Pulmonary artery endothelial cell (primary cell): ENCODE measurements around the gene C6orf15. TPM values are rescaled to one million over a fixed set of nuclear protein-coding genes. Genes with fewer than 3 reads are reported as not detected.

Experiments used
- DNase-seq: peaks from one replicate; pipeline ENCODE4 v3.0.0-alpha.2; 2011; ENCODE audit warnings: low read depth, low spot score
- total RNA-seq: library from RNA; depleted of rRNA; stranded (reverse); fragments of >200 nt; gene quantifications from 2 replicates; pipeline ENCODE4 v1.2.3, GENCODE V29; 2014

Gene C6orf15
- total RNA-seq, 1 donor from 2014 or later: not detected

DNA sequence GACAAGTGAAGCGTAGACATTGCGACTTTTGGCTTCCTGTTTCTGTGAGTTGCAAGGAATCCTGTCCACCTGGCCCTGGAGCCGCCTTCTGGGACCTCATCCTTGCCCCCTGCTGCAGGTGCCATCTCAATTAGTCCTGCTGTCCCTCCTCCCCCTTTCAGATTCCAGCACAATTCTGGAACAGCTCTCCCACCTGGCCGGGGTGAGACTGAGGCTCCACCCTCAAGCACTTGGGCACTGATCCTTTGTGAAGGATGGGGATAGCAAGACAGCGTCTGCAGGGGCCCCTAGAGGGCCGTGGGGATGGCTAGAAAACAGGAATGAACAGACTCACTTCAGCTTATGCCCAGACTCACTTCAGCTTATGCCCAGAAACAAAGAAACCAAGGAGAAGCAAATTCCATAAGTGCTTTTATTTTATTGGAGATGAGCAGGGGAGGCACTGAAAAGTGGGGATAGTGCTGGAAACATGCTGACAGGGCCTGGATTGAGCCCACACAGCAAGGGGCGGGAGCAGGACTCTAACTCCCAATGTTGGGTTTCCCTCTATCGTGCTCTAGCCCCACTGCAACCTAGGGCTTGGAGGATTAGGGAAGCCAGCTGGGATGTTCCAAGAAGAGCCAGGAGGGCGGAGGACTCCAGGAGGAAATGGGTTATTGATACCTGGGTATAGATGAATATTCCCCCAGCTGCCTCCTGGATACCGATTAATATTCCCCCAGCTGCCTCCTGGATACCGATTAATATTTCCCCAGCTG lies 1.4 kb downstream of the C6orf15 start:
- DNase-seq: no peak

DNA sequence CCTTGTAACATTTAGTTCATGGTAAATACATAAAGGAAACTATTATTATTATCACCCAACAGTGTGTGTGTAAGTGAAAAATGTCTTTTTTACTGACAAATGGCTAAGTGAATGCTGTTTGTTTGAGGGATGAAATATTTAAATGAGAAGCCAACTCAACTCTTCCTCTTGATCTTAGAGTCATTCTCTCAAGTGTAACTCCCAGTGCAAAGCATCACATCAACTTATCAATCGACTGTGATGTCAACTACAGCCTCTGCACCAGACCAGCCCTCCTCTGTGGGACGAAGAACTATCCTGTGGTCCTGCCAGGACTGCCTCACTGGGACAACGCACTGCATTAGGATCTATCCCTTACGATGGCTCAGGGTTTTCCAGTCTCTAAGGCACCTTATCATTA lies 5.3 kb downstream of the C6orf15 start:
- no peak for DNase-seq

DNA sequence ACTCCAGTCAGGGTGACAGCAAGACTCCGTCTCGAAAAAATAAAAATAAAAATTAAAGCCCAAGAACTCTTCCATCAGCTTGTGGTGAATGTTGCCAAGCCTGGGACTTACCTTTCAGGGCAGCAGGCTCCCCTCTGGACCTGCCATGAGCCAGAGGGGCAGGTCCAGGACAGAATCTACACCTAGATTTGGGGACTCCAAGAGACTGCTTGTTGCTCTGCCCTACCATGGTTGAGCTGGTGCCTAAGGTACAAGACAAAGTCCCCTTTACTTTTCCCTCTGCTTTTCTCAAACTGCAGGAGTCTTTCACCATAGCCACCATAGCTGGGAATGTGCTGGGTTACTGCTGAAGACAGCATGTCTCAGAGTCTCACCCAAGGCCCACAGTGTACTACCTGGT lies 9.2 kb downstream of the C6orf15 start:
- DNase-seq: no peak

DNA sequence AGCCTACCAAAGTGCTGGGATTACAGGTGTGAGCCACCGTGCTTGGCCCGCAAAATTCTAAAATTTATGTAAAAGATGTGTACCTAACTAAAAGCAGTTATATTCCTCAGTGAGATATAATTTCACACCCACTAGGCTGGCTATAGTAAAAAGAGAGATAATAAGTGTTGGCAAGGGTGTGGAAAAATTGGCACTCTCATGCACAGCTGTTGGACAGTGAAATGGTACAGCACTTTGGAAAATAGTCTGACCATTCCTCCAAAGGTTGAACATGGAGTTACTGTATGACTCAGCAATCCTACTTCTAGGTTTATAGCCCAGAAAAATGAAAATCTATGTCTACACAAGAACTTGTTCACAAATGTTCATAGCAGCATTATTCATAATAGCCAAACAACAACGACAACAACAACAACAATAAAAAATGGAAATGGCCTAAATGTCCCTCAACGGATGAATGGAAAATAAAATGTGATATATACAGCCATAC lies 13.9 kb downstream of the C6orf15 start:
- no peak for DNase-seq

DNA sequence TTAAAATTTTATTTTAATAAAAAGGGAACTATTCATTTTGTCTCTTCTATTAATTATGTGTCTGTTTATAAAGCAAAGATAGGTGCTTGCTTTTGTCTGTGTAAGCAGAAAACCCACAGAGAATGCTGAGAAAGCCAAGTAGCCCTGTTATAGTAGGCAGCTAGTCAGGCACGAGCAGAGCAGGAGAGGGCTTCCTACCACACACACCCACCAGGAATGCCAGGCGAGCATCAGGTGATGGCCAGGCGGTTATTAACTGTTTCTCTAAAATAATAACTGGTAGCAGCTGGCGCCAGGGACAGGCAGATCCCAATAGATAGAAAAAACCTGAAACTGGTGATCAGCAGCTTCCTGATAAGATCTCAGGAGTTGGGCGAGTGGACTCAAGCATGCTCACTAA lies 15.7 kb downstream of the C6orf15 start:
- DNase-seq: no peak

DNA sequence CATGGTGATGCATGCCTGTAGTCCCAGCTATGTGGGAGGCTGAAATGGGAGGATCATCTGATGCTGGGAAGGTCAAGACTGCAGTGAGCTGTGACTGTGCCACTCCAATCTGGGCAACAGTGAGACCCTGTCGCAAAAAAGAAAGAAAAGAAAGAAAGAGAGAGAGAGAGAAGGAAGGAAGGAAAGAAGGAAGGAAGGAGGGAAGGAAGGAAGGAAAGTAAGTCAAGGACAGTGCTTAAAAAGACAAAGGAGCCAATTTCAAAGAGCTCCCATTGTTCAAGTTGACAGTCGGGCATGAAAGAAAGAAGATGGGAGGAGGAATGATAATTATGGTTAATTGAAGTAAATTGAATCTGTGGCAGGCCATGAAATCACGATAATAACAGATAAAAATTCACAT lies 16.2 kb downstream of the C6orf15 start:
- no peak for DNase-seq

DNA sequence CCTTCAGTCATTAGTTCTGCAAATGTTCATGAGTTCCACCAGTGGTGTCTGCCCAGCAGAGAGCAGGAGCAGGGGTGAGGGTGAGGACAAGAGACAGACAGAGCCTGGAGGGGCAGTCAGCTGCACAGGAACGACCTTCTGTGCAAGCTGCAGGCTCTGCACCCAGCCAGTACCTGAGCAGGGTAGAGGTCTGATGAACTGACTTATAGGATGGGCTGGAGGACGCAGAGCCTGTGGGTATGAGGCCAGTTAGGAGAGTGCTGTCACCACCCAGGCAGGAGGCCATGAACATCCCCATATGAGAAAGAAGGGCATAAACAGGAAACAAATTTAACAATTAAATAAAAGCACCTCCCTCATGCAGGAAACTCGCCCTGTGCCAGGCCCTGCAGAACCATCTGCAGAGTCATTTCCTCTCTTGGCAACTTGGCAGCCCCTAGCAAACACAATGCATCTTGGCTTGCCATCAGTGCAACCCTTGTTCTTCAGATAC lies 17.9 kb downstream of the C6orf15 start:
- peak; percentile 64 for DNase-seq

DNA sequence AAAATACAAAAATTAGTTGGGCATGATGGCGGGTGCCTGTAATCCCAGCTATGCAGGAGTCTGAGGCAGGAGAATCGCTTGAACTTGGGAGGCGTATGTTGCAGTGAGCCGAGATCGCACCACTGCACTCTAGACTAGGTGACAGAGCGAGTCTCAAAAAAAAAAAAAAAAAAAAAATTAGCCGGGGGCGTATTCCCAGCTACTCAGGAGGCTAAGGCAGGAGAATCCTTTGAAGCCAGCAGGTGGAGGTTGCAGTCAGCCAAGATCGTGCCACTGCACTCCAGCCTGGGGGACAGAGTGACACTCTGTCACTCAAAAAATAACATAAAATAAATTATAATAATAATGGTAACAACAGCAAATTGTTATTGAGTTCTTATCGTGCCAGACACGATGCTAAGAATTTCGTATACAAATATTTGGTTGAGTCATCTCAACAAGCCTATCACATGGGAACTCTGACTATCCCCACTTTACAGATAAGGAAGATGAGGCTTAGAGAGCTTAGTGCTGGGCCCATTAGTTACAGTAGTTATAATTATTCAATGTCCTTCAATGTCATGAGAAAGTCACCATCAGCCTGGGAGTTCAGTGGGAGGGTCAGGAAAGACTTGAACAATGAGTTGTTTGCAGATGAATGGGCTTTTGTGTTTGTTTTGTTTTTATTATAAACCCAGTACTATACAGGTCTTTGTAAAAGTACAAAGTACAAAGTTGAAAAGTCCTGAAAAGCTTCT lies 19.4 kb downstream of the C6orf15 start:
- DNase-seq: no peak

DNA sequence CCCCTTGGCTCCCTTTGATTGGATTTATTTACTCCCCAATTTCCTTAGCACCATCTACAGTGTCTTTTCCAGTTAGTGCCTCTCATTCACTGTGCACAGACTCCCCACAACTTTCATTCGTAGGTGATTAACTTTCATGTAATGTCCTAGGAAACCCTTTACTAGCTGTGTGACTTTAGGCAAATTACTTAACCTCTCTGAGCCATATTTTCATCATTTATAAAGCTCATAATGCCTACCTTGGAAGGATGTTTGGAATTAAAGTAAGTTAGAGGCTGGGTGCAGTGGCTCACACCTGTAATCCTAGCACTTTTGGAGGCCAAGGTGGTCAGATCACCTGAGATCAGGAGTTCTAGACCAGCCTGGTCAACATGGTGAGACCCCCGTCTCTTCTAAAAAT lies 20.1 kb downstream of the C6orf15 start:
- DNase-seq: no peak

DNA sequence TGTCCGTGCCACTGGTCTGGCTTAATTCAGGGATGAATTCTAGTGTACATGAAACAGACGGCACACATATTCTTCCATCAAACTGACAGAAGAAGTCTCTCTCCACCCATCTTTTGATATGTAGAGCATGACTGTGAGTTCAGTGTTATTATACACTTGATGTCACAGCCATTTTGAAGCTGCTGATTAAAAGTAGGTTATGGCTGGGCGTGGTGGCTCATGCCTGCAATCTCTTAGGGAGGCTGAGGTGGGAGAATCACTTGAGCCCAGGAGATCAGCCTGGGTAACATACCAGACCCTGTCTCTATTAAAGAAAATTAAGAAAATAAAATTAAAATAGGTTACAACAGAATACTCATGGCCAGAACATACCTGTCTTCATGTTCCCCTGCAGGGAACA lies 20.7 kb downstream of the C6orf15 start:
- no peak for DNase-seq

DNA sequence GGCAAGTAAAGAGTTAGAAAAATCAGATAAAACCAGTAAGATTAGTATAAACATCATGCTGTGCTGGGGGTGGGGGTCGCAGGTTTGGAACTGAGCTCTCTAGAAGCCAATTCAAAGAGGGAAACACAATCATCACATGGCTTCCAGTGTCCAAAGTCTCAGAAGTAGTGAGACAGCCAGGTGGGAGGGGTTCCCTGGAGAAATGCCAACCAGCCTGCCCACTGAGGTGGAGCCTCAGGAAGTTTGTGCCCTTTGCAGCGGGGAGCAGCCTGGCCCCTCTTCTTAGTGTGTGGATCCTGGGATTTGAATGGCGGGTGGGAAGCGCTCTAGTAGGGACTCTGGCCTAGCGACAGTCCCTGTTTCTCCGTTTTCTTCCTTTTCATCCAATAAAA lies 21.4 kb downstream of the C6orf15 start:
- no peak for DNase-seq

DNA sequence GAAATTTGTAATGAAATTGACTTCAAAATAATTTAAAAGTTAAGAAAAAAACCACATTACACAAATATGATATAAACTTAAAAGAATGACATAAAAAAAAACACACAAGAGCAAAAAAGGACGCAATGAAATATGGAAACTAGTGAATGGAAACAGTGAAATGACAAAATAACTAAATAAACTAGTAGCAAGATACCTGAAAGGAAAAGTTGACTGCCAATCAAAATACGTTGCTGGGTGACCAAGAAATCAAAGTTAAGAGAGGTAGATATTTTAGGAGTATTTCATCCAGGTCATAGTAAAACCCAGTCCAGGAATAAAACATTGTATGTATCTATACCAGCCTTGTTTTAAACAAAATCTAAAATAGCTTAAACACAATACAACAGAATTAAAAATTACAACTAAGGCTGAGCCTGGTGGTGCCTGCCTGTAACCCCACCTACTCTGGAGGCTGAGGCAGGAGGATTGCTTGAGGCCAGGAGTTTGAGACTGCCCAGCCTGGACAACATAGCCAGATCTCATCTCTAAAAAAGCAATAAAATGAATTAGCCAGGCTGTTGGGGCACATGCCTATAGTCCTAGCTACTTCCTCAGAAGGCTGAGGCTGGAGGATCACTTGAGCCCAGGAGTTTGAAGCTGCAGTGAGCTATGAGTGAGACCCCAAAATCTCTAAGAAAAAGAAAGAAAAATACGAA lies 22.0 kb downstream of the C6orf15 start:
- no peak for DNase-seq

DNA sequence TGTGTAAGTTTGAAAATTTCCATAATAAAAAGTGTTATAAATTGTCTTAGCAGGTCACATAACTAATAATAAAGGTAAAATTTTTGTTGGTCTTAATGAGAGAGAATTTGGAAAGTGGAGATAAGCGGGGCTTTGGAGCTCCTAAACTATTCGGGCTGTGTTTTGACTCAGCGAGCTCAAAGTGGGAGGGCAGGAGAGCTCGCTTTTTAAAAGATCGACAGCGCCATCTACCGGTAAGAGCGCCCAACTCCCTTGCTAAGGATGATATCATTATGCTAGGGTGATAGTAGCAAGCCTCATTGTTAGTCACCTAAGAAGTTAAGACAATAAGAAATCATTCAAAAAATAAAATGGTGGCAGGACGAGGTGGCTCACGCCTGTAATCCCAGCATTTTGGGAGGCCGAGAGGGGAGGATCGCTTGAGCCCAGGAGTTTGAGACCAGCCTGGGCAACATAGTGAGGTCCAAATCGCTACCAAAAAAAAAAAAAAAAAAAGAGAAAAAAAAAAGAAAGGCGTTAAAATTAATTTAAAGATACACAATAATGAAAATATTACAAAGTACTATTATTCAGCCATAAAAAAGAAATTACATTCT lies 24.8 kb downstream of the C6orf15 start:
- peak; percentile 68 for DNase-seq

DNA sequence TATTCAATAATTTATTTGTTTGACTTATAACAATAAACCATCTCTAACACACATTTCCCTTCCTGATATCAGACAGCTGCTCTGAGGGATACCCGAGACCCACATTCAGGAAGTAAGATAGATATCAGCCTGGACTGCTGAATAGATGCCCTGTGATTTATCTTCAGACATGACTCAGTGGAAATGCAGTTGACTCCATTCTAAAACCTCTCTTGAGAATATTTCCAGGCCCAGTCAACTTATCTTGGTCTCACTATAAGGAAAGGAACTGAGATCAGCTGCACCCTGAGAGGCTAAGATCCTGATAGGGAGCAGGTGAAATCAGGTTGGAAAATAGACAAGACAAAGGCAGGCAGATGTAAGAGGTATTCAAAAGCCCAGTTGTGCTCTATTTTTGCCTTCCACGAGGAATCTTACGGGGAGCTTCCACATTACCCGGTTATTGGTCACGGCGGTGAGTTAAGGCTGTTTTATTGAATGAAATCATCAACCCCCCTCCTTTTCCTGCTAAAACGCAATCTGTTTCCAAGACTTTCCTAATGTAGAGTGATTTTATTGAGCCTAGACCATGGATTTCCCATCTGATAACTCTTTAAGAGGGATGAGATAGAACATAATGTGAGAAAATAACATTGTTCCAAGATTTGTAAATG lies 25.5 kb downstream of the C6orf15 start:
- peak; percentile 61 for DNase-seq

DNA sequence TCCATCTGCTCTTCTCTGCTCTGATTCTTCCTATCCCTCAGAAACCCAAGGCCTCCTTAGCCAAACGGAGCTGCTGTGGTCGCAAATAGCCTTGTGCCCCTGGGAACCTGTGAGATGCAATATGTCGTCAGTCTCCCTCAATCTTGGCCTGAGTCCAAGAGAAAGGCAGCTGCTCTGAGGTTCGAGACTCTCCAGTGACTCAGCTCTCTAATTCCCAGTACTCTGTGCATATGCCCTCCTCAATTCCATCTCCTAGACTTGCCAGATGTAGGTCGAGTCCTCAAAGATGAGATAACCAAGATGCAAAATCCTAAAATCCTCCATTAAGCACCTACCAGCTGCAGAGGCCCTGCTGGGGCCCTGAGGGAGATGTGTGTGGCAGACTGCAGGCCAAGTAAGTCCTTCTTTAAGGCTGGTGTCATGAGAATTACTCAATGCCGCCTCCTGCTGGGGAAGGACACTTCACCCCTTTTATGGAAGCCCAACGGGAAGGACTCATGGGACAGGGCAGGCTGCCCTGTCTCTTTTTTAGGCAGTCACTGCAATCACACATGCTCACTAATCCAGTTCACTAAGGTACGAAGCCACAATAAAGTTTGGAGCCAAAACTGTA lies 28.5 kb downstream of the C6orf15 start:
- DNase-seq: no peak

DNA sequence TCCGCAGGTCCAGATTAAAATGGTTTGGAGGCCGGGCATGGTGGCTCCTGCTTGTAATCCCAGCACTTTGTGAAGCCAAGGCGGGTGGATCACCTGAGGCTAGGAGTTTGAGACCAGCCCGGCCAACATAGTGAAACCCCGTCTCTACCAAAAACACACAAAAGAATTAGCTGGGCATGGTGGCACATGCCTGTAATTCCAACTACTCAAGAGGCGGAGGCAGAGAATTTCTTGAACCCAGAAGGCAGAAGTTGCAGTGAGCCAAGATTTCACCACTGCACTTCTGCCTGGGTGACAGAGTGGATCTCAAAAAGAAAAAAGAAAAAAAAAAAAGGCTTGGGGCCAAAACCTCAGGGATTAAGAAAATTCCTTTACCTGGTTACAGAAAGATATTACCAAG lies 30.5 kb downstream of the C6orf15 start:
- no peak for DNase-seq

DNA sequence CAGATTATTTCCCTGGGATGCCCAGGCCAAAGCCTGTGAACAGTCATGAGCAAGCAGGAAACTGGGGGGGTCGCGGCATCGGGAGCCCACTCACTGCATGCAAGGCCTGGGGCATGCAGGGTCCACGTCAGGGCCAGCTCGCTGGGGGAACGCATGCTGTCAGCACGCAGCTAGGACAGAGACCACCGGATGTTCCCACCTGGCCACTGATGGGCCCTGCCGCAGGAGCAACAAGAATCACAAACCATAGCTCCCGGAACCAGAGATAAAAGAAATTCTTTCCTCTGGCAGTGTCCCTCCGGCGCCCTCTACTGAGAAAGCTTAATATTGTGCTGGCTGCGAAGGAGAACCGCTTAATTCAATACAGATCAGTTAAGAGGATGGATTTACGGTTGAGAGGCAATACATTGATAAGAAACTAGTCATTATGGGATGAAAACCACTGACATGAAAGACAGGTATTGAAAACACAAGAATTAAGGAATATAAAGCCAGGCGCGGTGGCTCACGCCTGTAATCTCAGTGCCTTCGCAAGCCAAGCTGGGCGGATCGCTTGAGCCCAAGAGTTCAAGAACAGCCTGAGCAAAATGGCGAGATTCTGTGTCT lies 32.6 kb downstream of the C6orf15 start:
- no peak for DNase-seq

DNA sequence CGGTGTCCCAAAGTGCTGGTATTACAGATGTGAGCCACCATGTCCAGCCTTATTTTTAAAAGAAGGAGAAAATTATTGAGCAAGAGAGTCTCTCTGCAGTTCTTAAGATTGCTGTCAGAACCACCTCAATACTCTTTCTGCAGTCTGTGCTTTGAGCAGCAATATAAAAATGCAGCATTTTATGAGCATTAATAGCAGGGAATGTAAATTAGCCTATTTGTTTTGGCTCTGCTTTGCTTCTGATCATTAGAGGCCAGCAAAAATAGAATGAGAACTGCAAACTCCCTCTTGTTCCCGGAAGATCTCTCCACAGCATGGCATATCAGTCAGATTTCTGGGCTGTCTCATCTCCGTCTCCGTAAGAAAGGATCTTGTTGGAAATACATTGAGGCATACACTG lies 35.8 kb downstream of the C6orf15 start:
- DNase-seq: no peak

DNA sequence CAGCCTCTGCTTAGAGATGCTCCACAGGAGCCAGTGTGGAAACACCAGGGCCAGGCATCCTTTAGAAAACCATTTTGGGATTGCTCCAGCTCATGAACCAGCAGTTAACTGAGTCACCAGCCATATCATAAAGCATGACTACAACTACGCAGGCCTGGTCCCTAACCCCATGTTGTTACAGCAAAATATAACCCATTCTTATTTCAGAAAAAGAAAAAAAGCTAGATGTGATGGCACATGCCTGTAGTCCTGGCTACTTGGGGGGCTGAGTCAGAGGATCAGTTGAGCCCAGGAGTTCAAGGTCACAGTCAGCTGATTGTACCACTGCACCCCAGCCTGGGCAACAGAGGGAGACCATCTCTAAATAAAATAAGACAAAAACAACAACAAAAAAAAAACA lies 36.8 kb downstream of the C6orf15 start:
- DNase-seq: no peak

DNA sequence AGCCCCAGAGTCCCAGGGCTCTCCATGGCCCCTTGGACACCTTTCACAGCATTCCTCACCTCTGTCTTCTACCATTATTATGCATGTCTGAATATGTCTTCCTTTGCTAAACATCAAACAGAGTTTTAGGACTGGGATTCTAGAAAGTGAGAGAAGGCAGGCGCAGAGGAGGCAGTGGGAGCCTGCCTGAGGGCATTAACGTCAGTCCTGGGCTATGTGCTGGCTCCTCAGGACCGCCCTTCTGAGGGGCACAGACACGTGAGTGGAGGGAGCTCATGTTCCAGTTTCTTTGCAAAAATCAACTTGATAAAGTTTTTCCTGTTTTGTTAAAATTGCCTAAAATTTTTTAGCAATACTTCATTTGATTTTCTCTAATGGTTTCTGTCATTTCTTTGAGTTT lies 38.0 kb downstream of the C6orf15 start:
- DNase-seq: no peak
